Esophagus squamous epithelium (tissue), 4 donors: ENCODE results near the gene RREB1.

Experiments used
- CTCF ChIP-seq, 6 experiments: fragments of 450-650 bp in 4 of 6; fragments of 200-600 bp in 2 of 6; sonication (generic) in 2 of 6; IDR thresholded peaks; one replicate each; pipeline ENCODE4 v1.5.1; 2016 to 2019; ENCODE audit warnings: antibody characterized with exemption in 6 of 6, mild to moderate bottlenecking in 4 of 6, moderate library complexity in 4 of 6
- POLR2A ChIP-seq, 4 donors: fragments of 450-650 bp; IDR thresholded peaks; one replicate each; pipeline ENCODE4 v1.6.1; 2017; ENCODE audit warnings: antibody characterized with exemption in 4 of 4, mild to moderate bottlenecking in 4 of 4, moderate library complexity in 3 of 4

- no peak for TF ChIP-seq CTCF (IDR thresholded peaks at IDR 0.05)
- no peak for TF ChIP-seq POLR2A (IDR thresholded peaks at IDR 0.05)
Measured at GRCh38 chr6:7261852-7262461, 154.2 kb downstream of the RREB1 start.
